GM08714 (cell line): Measurements from ENCODE around the gene CELF5.
"Not testable (repeated sequence)": the region's sequence is repeated elsewhere in the genome, so short reads cannot be mapped to it uniquely, and the experiment has no call there.

Experiments used
- H3K4me3 ChIP-seq: fragments of 200-500 bp; sonication (Bioruptor generic); 2 replicates; pipeline ENCODE4 v1.5.1; 2014; ENCODE audit warnings: mild to moderate bottlenecking, low read length, inconsistent platforms
- ZNF274 ChIP-seq: IDR thresholded peaks from 2 replicates; pipeline ENCODE4 v1.6.1; 2012; ENCODE audit warnings: mild to moderate bottlenecking, low read depth, low read length

The CELF5 gene

DNA sequence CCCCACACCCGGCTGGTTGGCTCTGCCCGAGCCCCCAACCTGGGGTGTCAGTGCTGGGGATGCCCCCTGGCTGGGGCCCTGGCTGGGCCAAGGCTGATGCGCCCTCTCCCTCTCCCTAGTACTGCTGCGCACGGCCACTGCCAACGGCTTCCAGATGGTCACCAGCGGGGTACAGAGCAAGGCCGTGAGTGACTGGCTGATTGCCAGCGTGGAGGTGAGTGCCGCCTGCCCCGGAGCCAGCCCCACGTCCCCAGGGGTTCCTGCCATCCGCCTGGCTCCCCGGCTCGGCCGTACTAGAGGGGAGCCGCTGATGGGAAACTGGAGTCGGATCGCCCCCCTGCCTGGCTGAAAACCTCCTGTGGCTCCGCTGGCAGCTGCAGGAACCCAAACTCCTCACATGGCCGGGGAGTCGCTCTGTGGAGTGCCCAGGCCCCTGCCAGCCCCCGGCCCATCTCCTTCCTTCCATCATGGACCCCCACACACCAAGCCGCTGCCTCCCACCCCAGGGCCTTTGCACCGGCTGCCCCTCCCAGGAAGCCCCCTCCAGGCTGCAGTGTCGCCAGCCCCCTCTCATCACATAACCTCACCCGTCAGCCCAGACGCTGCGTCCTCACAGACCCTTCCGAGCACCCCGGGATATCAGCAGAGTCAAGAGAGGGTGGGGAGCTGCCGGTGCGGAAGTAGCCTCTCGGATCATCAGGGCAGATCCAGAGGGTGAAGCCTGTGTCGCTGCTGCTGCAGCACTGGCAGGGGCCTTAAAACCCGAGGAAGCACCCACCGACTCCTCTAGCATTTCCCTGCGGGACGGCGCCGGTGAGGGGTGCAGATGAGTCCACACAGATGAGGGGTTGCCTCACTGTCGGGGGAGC is 28.2 kb upstream of the CELF5 start:
- no peak overlapping the region for H3K4me3 ChIP-seq
- TF ChIP-seq ZNF274: no peak

DNA sequence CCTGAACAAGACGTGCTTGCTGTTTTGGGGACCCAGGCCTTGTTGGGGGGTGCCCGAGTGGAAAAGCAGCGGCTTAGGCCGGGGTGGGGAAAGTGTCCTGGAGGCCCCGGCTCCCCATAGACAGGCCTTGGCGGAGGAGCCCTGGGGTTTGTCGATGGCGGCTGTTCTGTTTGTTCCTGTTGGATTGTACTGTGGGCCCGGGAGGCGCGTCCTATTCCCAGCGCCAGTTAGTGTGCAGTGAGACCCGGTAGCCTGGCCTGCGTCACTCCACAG is 27.6 kb upstream of the CELF5 start:
- TF ChIP-seq ZNF274: no peak
- no peak overlapping the region for H3K4me3 ChIP-seq

DNA sequence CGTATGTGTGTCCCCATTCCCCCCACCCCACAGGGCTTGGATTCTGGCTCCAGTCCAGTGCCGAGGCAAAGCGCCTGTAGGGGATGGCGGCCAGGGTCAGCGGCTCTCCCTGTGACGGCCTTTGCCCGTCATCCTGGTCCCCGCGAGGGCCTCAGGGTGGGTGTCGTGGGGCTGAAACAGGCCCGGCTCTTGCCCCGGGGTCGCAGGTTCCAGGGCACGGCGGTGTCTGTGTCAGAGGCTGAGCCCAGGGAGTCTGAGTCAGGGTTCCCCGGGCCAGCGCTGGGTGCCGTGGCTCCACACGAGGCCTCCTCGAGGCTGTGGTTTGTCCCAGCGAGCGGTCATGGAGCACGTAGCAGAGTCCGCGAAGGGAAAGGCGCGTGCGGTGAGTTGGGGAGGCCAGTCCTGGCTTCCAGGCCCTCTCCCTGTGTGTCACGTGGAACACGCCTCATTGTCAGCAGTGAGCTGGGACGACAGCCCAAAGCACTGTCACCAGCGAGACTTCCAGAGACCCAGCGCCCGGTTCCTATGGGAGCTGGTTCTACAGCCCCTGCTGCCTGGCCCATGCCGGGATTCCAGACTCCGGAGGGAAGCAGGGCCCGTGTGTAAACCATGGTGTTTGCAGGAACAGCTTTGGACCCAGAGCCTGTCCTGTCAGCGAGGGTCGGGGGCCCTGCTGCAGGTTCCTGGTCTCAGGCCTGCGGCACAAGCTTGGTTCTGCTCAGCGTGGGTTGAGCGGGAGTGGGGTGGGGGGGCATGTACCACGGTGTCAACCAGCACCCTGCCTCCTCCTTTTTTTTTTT is 25.4 kb upstream of the CELF5 start:
- no peak for TF ChIP-seq ZNF274
- no peak overlapping the region for H3K4me3 ChIP-seq

DNA sequence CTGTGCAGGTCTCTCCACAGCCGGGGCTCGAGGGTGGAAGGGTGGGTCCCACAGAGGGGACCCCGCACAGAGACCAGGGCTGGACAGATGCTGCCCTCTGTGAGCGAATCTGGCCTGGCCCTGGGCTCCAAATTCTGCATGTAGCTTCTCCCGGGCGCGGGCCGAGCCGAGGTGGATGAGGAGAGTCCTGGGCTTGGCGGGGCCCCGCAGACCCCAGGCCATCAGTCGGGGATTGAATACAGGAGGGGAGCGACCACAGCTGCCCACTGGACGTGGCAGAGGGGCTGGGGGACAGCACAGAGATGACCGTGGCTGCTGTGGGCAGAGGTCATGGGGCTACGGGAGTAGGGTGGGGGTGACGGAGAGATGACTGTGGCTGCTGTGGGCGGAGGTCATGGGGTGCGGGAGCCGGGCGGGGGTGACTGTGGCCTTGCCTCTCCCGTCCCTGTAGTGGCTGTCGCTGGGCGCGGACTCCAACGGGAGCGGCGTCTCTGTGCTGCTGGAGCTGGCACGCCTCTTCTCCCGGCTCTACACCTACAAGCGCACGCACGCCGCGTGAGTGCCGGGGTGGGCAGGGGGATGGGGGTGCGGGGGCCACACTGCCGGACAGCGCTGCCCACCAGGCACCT is 23.3 kb upstream of the CELF5 start:
- TF ChIP-seq ZNF274: no peak
- no peak overlapping the region for H3K4me3 ChIP-seq

GRCh38 chr19:3201911-3202310 is 22.6 kb upstream of the CELF5 start:
- no peak overlapping the region for H3K4me3 ChIP-seq
- no peak for TF ChIP-seq ZNF274

DNA sequence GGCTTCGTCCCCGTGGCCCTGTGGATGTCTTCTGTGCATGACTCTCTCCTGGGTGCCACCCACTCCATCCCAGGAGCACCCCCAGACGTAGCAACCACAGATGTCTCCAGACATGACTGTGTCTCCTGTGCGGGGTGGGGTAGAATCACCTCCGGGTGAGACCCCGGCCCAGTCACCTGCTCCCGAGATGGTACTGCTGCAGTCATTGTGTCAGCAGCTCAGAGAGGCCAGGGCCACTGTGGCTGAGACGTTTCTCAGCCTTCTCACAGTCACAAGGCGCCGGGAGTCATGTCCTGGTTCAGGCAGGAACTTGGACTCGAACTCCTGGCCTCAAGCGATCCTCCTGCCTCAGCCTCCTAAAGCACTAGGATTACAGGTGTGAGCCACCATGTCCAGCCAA is 22.1 kb upstream of the CELF5 start:
- TF ChIP-seq ZNF274: no peak

GRCh38 chr19:3202895-3203294 is 21.6 kb upstream of the CELF5 start:
- not testable (repeated sequence) for H3K4me3 ChIP-seq

More for the DNA sequence above, 22.1 kb upstream of the CELF5 start:
- no peak overlapping the region for H3K4me3 ChIP-seq

GRCh38 chr19:3203805-3204645 is 20.4 kb upstream of the CELF5 start:
- H3K4me3 ChIP-seq: no peak overlapping the region
- TF ChIP-seq ZNF274: no peak

DNA sequence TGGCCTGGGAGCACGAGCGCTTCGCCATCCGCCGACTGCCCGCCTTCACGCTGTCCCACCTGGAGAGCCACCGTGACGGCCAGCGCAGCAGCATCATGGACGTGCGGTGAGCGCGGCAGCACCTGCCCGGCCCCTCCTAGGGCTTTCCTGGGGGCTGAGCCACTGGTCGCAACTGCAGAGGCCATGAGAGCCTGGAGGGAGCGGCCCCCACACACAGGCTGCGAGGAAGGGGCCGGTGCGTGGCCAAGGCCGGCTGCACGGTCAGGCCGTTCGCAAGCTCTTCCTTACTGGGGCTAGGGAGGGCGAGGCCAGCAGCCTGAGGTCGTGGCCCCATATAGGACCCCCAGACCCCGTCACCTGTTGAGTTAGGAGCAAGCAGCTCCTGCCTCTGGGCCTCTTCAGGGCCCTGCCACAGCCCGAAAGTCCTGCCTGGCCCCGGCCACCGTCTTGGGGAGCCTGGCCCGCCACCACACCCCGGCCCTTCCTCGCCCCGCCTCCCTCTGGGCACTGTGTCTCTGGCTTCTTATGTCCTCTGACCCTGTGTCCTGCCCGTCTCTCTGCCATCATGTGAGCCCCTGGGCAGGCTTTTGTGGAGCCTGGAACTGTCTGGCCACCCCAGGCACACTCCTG is 19.7 kb upstream of the CELF5 start:
- no peak for TF ChIP-seq ZNF274
- no peak overlapping the region for H3K4me3 ChIP-seq

DNA sequence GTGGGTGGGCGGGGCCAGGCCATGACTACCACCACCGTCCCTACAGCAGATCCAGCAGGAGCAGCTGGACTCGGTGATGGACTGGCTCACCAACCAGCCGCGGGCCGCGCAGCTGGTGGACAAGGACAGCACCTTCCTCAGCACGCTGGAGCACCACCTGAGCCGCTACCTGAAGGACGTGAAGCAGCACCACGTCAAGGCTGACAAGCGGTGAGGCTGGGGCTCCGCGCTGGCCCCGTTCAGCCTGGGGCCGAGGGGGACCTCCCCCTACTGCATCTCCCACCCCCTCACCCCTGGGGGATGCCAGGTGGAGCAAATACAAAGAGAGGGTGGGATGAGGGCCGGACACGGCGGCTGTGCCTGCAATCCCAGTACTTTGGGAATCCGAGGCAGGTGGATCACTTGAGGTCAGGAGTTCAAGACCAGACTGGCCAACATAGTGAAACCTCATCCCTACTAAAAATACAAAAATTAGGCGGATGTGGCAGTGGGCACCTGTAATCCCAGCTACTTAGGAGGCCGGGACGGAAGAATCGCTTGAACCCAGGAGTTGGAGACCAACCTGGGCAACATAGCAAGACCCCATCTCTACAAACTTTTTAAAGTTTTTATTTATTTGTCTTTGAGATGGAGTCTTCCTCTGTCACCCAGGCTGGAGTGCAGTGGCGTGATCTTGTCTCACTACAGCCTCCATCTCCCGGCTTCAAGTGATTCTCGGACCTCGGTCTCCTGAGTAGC is 18.1 kb upstream of the CELF5 start:
- H3K4me3 ChIP-seq: no peak overlapping the region
- TF ChIP-seq ZNF274: no peak

GRCh38 chr19:3207461-3208242 is 16.8 kb upstream of the CELF5 start:
- H3K4me3 ChIP-seq: no peak overlapping the region
- no peak for TF ChIP-seq ZNF274

DNA sequence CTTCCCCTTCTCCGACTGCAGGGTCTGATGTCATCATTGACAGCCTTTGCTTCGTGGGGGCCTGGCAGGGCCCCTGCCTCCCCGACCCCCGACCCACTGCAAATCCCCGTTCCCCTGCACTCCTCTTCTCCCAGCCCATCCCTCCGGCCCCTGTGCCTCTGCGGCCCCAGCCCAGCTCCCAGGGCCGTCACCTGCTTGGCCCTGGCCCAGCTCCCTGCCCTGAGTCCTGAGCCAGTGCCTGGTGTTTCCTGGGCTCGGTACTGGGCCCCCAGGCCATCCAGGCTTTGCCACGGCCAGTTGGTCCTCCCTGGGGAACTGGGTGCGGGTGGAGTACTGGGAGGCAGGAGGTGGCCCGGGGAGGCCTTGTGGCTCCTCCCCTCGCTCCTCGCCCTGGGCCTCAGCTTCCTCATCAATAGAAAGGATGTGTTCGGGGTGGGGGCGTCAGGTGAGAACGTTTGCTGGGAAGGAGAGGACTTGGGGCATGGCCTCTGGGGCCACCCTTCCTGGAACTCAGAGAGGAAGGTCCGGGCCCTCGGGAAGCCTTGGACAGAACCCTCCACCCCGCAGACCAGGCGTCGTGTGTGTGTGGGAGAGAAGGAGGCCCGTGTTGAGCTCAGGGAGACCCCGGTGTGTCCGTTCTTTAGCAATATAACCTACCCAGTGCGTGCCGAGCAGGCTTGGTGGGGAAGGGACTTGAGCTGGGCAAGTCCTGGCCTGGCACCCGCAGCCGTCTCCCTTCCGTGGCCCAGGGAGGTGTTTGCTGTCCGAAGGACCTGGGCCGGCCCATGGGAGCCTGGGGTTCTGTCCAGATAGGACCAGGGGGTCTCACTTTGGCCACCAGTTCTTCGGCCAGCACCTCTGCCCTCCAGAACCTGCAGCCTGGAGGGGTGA is 15.9 kb upstream of the CELF5 start:
- TF ChIP-seq ZNF274: no peak
- no peak overlapping the region for H3K4me3 ChIP-seq
